GM12892 (cell line): ENCODE measurements around the gene EXPH5.
A peak's percentile ranks its signal among the peaks of the same experiment; 100 is the strongest.
"Not testable (repeated sequence)": the region's sequence is repeated elsewhere in the genome, so short reads cannot be mapped to it uniquely, and the experiment has no call there.

Experiments
- DNase-seq: peaks from one replicate; pipeline ENCODE4 v3.0.0; 2011; ENCODE audit not compliant: insufficient read length
- FAIRE-seq: peaks from 2 replicates; lab custom pipeline; 2011; peaks lifted over from hg19 to GRCh38; lab: Jason Lieb, UNC
- POLR2A ChIP-seq: IDR thresholded peaks from 2 replicates; pipeline ENCODE4 v1.6.1; 2011; ENCODE audit warnings: low read depth, low read length, control low read depth
- POLR2AphosphoS5 ChIP-seq: IDR thresholded peaks from 2 replicates; pipeline ENCODE4 v1.6.1; 2011; ENCODE audit warnings: low read depth, low read length, control low read depth
- TAF1 ChIP-seq: IDR thresholded peaks from 2 replicates; pipeline ENCODE4 v1.6.1; 2011; ENCODE audit warnings: low read depth, mild to moderate bottlenecking, control low read depth, low read length, borderline replicate concordance

The EXPH5 gene

GRCh38 chr11:108624196-108624925, 30.8 kb upstream of the EXPH5 start:
- no peak for TF ChIP-seq TAF1
- no peak for TF ChIP-seq POLR2A
- no peak for TF ChIP-seq POLR2AphosphoS5
- DNase-seq (no peak), FAIRE-seq (peak; percentile 66)

DNA sequence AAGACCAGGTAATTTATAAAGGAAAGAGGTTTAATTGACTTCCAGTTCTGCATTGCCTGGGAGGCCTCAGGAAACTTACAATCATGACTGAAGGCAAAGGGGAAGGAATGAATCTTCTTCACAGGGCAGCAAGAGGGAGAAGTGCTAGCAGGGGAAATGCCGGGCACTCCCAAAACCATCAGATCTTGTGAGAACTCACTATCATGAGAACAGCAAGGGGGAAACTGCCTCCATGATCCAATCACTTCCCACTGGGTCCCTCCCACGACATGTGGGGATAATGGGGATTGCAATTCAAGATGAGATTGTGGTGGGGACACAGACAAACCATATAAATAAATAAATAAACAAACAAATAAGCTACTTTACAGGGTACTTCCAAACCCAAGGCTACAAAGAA, 28.8 kb upstream of the EXPH5 start:
- FAIRE-seq = no peak
- no peak for DNase-seq
- TF ChIP-seq POLR2A (no peak), TAF1 (no peak), POLR2AphosphoS5 (no peak)

GRCh38 chr11:108620958-108621772, 27.6 kb upstream of the EXPH5 start:
- TF ChIP-seq POLR2A = no peak
- no peak for TF ChIP-seq TAF1
- TF ChIP-seq POLR2AphosphoS5 = no peak
- DNase-seq = no peak
- peak; percentile 70 for FAIRE-seq

DNA sequence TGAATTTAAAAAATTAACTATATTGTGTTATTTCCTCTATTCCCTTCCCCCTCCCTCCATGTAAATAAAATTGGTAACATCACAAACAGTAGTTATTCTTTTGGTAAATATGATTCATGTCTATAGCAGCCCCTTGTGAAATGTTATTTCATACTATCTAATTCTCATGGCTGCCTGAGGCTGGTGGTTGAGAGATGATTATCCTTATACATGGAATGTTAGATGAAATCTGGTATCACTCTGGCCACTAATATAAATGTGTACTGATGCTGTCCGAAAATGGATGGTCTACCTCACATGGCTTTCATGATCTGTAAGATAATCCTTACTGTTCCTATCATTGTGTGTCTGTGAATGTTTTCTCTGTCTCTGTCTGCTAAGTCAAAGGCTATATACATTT, 25.0 kb upstream of the EXPH5 start:
- no peak for TF ChIP-seq POLR2AphosphoS5
- no peak for TF ChIP-seq TAF1
- TF ChIP-seq POLR2A = no peak
- DNase-seq (no peak), FAIRE-seq (peak; percentile 30)

GRCh38 chr11:108617055-108617454, 23.5 kb upstream of the EXPH5 start:
- FAIRE-seq (no peak), DNase-seq (no peak)
- TF ChIP-seq TAF1 = no peak
- no peak for TF ChIP-seq POLR2AphosphoS5
- no peak for TF ChIP-seq POLR2A

GRCh38 chr11:108616549-108616948, 23.0 kb upstream of the EXPH5 start:
- FAIRE-seq (no peak), DNase-seq (no peak)
- no peak for TF ChIP-seq POLR2A
- no peak for TF ChIP-seq TAF1
- no peak for TF ChIP-seq POLR2AphosphoS5

DNA sequence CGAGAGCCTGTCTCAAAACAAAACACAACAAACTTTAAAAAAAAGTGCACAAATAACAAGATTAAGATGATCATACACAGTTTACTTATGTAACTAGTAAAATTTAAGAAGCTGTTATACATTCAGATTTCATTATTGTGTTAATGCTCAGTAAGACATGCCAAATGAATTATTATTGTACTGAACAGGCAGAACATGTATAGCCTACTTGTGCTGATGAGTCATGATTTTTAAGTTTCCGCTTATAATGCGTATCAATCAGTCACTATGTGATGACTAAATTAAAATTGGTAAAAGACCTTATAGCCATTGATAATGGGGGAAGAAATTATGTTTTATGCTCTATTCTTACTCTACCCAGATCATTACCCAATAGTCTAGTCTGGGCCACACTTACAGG, 20.5 kb upstream of the EXPH5 start:
- TF ChIP-seq POLR2AphosphoS5 (no peak), POLR2A (no peak)
- FAIRE-seq = no peak

DNA sequence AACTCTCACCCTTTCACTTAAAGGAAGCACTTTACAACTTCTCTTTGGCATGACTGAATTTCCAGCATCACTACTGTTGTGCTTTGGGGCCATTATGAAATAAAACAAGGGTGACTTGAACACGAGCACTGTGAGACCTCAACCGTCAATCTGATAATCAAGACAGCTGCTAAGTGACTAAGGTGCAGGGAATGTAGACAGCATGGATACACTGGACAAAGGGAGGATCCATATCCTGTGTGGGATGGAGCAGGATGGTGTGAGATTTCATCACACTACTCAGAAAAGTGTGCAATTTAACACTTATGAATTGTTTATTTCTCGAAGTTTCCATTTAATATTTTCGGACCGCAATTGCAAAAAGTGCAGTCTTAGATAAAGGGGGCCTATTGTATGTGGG, 16.1 kb upstream of the EXPH5 start:
- no peak for DNase-seq
- TF ChIP-seq TAF1 (no peak), POLR2A (no peak), POLR2AphosphoS5 (no peak)
- FAIRE-seq = peak; percentile 46

More for the DNA sequence above, 20.5 kb upstream of the EXPH5 start:
- DNase-seq = no peak

GRCh38 chr11:108608548-108608947, 15.0 kb upstream of the EXPH5 start:
- TF ChIP-seq POLR2AphosphoS5 (no peak), POLR2A (no peak), TAF1 (no peak)
- no peak for DNase-seq
- FAIRE-seq = no peak

GRCh38 chr11:108606495-108607160, 13.1 kb upstream of the EXPH5 start:
- no peak for TF ChIP-seq TAF1
- no peak for TF ChIP-seq POLR2A
- TF ChIP-seq POLR2AphosphoS5 = no peak
- FAIRE-seq (no peak), DNase-seq (no peak)

DNA sequence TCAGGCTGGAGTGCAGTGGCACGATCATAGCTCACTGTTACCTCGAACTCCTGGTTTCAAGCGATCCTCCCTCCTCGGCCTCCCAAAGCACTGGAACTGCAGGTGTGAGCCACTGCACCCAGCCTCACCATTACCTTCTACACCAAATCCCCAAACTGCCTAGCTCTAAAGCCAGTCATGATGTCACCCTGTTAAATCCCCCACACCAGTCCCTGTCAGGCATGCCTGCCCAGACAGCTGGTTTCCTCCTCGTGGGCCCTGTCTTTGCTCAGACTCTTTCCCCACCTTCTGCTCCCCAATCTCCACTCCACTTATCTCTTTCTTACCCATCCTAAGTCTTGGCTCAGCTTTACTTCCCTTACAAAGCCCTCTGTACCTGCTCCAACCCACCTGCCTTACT, 12.5 kb upstream of the EXPH5 start:
- no peak for DNase-seq
- FAIRE-seq = peak; percentile 46
- TF ChIP-seq TAF1 (no peak), POLR2A (no peak), POLR2AphosphoS5 (no peak)

- not testable (repeated sequence) for FAIRE-seq, DNase-seq
These were observed 9.2 kb upstream of the EXPH5 start for GRCh38 chr11:108602818-108603217.
